HG02870 (cell line): ENCODE data around the gene LRSAM1.

Source experiments
- ATAC-seq: cut with Tn5 transposase; IDR thresholded peaks from one replicate; pipeline ENCODE4 v1.9.1; 2021; ENCODE audit warnings: mild to moderate bottlenecking, moderate library complexity; ENCODE audit not compliant: unreplicated experiment

Gene LRSAM1

DNA sequence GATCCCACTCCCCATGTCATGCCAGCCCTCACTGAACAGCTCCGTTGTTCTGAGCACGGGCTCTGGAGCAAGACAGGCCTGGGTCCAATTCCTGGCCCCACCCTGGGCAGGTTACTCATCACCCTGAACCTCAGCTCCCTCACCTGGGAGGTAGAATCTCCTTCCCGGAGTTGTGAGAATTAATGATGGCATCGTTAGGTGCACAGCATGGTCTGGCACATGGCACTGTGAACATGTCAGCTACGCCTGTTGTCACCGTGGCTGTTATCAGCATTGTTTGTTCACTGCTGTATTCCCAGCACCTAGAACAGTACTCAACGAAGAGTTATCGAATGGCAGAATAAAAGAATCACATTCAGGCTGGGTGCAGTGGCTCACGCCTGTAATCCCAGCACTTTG, 43.0 kb downstream of the LRSAM1 start:
- ATAC-seq, result no peak

DNA sequence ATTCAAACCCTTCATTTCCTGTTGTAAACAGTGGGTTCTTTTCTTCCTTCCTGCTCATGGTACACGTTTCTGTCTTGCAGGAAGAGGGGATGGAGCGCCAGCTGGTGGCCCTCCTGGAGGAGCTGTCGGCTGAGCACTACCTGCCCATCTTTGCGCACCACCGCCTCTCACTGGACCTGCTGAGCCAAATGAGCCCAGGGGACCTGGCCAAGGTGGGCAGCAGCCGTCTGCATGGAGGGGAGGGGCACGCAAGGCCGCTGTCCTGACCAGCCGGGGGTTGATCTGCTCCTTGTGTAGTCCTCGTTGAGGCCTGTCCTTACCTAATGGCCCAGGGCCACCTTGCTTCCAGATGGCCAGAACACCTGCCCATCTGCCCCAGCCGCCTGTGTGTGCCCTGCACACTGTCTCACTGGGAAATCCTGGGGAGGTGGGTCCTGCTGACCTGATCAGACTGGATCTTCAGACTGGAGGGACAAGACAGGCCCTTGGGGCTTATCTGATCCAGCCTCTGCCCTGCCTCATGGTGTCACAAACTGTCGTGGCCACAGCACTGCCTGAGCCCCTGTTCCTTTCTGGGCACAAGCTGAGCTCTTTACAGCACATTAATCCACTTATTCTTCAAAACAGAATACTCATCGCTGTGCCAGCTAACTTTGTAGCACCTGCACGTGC, 44.7 kb downstream of the LRSAM1 start:
- ATAC-seq, result no peak

DNA sequence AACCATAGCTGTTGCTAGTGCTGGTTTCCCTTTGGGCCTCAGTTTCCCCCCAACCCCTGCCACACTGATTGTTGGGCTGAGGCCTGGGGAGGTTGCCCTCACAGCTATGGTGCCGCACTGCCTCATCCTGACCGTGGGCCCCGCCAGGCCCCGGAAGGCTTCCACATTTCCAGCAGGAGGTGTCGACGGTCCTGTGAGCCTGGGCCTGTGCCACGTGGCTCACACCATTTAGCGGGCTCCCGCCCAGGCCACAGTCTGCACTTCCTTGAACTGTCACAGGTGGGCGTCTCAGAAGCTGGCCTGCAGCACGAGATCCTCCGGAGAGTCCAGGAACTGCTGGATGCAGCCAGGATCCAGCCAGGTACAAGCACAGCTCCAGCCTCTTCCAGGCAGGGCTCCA, 45.7 kb downstream of the LRSAM1 start:
- no peak for ATAC-seq

DNA sequence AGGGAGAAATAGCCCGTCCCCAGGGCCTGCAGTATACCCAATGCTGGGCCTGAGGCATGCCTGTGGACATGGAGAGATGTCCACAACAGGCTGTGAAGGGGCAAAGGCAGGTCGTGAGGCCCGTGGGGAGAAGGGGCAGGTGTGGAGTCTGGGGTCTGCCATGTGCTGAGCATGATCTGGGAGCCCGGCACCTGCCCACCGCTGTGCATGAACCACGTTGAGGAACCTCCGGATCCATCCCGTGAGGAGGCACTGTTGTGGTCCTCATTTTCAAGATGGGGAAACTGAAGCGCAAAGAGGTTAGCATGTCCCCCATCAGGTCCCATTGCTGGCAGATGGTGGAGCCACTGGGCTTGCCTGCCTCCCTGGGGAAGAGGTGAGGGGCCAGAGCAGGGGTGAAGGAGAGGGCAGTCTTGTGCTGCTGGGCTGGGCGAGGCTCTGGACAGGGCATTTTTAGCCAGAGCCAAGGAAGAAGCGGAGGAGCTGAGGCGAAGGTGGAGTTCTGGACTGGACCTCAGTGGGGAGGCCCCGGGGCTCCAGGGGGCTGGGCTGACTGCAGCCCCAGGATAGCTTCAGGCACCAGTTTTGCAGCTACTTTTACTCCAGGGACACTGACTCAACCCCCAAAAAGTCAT, 46.5 kb downstream of the LRSAM1 start:
- no peak for ATAC-seq

DNA sequence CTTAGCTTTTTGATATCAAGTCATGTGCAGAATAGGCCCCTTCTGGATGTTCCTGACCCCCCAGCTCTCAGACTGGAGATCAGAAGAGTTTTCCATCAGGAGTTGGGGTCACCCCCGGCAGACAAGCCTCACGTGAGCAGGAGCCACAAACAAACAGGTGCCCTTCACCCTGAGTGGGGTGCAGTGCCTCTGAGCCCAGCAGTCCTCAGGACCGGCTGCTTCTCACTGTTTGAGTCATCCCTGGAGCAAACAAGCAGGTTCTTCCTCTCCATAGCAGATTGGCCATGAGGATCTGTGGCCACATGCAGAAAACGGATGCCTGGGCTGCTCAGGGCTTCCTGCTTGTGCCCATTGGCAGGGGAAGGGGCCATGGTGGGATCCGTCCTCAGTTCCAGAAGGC, 47.0 kb downstream of the LRSAM1 start:
- no peak for ATAC-seq

DNA sequence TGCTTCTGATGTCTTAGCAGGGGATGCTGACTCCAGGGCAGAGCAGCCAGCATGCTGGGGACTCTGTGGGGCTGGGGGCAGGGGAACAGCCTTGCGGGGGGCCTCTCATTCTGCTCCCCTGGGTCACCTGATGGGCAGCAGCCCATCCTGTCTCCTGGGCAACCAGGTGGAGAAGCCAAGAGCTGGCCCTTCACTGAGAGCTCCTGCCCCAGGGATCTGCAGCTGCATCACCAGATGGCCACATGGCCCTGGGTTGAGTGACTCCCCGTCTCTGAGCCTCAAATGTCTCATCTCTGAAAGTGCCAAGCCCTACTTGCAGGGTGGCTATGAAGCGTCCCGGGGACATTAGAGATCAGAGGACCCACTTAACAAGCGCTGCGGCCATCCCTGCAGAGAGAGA, 49.1 kb downstream of the LRSAM1 start:
- ATAC-seq, result no peak

DNA sequence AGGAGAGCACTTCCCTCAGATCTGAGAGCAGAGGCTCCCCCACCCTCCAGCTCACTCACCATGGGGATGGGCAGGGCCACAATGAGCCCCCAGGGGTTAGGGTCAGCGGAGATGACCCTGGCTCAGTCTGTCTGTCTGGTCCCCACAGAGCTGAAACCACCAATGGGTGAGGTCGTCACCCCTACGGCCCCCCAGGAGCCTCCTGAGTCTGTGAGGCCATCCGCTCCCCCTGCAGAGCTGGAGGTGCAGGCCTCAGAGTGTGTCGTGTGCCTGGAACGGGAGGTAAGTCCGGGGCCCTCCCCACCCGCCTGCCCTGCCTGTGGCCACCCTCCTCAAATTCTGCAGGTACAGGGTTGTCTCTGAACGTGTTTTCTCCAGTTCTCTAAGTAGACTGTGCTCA, 49.6 kb downstream of the LRSAM1 start:
- no peak for ATAC-seq

DNA sequence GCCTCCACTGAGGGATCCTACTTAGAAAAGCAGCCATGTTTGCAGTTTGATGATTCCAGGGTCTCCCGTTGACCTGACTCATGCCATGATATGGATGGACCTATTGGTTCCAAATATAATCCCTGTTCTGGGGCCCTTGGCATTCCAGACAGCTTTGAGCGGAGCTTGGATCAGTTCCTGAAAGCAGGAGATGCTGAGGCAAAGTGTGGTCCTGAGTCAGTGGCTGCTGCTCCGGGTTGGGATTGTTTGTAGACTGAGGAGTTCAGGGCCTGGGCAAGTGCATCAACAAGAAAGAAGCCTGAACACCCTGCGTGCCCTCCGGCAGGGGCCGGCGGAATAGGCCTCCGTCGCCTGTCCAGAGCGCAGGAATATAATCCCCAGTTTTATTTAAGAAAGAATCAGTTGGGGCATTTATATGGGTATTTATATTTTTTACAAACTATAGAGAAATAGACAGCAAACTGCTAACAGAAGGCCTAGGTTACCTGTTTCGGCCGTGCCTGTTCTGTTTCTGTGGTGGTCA, 50.6 kb downstream of the LRSAM1 start:
- ATAC-seq, result no peak

DNA sequence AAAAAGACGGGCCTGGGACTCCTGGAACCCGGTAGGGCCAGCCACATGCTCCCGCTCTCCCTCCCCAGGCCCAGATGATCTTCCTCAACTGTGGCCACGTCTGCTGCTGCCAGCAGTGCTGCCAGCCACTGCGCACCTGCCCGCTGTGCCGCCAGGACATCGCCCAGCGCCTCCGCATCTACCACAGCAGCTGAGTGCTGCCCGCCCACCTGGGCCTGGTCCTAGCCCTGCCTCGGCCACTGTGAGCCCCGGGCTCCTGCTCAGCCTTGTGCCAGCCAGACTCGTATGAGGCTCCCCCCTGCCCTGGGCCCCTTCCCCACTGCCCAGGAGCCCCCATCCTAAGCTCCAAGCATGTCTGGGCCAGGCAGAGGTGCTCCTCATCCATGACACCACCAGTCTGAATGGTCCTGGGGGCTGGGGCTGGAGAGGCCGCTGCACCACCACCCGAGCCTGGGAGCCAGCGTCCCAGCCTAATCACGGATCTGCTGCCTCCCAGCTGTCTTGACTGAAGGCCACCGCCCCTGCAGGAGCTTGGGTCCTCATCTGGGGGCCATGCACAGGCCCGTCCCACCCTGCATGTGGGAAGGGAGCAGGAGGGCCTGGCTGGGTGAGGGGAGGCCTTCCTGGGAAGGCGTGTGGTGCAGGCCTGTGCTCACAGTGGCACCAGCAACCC, 51.5 kb downstream of the LRSAM1 start:
- ATAC-seq, result no peak

DNA sequence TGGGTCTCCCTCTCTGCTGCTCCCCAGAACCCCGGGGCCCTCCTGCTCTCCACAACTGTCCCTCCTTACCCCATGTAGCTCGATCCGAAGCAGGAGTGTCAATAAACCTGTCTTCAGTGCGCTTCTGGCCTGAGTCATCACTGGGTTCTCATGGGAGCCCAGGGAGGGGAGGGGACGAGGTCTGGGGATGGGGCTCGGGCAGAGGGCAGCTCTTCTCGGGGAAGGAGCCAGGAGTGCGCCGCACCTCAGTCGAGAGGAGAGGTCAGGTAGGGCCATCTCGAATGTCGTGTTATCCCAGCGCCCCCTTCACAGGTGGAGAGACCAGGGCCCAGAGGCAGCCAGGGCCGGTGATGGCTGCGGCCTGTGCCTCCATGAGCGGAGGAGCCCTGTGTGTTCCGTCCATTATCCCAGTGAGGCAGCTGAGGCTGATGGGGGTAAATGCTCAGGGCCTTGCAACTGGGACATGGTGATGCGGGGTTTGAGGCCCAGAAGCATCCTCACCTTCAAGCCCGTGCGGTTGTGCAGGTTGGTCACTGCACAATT, 52.1 kb downstream of the LRSAM1 start:
- no peak for ATAC-seq

DNA sequence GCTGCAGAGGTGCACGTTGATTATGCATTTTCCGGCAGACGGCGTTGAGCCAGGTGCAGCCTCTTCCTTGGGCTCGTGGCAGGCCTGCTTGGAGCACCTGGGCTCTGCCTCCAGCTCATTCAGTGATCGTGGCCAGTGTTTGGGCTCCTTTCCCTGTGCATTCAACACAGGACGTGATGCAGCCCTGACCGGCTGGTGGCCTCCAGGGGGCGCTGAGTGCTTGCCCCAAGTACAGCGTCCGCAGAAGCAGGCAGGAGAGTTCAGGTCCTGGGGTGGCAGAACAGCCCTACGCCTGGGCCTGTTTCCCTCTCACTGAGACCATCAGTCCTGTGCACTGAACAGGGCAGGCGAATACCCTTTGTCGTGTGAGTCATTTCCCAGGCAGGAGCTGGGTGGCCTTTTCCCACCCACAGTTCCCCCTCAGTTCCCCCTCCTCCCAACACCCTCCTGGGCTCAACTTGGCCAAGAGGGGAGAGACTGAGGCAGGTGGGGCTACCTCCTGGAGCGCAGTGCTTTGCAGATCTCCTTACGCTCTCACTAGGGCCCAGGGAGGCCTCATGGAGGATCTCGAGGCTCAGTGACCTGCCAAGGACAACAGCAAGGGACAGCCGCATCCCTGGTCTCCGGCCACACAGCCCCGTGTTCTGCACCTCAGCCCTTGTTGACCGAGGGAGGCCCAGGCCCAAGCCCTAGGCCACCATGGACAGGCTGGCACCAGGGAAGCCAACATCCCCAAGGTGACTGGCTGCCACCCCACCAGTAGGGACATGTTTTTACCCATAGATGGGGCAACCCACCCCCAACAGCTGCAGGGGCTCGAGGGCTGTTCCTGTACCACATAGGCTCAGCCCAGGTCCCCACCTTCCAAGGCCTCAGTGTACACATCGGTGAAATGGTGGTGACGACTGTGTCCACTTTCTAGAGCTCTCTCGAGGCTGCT, 52.9 kb downstream of the LRSAM1 start:
- no peak for ATAC-seq

DNA sequence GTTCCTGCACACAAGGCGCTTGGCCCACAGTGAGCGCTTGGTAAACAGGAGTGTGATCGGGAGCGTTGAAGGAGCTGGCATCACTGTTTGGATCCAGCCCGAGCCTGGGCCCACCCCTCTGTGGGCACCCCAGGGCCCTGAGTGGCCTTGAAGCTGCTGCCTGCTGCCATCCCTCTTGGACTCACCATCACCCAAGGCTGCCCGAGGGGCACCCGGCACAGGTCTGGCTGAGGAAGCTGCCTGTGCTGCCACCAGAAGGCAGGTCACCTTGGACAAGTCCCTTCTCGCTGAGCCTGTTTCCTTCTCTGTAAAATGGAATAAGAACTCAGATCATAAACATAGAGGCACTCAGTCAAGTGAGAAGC, 53.6 kb downstream of the LRSAM1 start:
- ATAC-seq, result no peak

DNA sequence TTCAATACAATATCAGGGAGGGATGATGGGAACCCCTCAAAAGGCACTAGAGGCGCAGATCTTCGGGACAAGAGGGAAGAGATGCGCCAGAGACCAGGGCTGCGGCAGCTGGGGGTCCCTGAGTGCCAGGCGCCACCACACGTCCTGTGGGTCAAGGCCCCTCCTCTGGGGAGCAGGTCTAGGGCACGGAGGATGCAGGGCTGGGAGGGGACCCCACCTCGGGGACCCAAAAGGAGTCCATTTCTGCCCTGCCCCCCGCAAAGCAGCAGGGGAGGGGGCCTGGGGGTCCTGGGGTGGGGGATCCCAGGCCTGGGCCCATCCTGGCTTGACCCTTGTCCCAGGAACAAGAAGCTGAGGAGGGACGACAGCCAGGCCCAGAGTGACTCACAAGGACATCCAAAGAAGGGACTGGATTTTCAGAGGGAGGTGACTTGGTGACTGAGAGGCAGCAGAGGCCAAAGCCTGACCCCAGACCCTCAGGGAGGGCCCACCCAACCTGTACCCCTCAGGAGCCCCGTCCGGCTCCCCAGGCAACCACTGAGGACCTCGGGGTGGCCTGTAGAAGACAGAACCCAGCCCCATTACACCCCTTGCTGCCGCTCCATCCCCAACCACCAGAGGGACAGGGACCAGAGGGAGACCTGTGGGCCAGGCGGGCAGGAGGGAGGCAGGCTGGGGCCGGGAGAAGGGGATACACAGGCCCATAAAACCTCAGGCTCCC, 54.2 kb downstream of the LRSAM1 start:
- no peak for ATAC-seq

DNA sequence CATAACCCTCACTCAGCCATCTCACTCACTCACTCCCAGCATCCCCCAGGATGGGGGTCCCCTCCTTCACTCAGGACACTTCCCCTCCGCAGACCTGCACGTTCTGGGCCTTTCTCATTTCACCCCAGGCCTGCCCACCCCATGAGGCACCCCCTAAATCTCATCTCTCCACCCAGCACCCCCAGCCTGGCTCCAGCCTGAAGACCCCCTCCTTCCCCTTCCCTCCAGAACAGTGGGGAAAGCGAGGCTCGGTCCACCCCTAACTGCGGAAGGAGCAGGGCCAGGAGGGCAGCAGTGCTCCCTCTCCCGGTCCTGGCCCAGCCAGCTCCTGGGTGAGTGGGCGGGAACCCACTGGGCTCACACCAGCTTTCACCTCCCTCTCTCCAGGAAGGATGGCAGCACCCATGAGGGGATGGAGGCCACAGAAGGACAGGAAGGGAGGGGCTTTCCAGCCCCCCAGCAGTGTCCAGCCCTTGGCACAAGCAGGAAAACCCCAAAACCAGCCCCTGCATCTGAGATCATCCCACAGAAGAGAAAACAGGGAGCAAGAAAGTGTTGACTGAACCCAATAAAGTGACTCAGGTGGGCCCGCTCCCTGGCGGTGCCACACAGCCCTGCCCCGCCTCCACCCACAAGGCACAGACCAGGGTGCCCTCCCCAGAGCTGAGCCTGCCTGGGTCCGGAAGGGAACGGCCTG, 55.0 kb downstream of the LRSAM1 start:
- ATAC-seq, result no peak

DNA sequence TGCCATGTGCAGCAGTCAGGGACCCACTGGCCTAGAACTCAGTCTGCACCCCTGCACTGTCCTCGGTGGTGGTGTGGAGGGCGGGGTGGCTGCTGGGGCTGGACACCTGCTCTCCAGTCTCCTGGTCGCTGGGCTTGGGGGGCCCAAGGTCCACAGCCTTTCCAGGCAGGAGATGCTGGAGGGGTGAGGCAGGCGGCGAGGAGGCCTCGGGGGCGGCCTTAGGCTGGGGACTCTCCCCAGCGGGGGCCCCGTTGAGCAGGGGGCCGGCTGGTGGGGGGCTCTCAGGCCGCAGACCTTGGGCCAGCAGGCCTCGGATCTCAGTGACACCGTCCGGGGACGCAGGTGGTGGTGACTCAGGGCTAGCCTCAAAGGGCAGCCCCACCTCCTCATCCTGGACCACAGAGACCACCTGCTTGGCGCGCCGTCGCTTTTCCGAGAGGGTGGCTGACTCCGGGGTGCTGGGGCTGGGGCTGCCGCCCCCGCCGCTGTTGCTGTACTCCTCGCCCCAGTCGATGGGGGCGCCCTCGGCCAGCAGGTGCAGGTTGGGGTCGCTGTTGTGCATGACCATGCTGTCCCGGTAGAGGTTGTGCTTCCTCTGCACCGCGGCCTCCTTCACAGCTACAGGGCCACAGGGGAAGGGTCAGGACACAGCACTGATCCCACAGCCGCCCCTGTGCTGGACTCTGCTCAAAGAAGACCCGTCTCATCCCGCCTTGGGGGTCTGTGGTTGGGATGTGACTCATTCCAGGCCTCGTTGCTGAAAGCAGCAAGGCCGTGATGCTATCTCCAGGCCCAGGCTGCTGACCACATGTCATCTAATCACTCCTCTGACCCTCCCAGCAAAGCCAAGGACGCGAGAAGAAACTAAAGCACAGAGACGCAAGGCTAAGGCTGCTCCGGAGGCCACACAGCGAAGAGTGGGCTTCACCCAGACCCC, 55.8 kb downstream of the LRSAM1 start:
- ATAC-seq, result no peak

DNA sequence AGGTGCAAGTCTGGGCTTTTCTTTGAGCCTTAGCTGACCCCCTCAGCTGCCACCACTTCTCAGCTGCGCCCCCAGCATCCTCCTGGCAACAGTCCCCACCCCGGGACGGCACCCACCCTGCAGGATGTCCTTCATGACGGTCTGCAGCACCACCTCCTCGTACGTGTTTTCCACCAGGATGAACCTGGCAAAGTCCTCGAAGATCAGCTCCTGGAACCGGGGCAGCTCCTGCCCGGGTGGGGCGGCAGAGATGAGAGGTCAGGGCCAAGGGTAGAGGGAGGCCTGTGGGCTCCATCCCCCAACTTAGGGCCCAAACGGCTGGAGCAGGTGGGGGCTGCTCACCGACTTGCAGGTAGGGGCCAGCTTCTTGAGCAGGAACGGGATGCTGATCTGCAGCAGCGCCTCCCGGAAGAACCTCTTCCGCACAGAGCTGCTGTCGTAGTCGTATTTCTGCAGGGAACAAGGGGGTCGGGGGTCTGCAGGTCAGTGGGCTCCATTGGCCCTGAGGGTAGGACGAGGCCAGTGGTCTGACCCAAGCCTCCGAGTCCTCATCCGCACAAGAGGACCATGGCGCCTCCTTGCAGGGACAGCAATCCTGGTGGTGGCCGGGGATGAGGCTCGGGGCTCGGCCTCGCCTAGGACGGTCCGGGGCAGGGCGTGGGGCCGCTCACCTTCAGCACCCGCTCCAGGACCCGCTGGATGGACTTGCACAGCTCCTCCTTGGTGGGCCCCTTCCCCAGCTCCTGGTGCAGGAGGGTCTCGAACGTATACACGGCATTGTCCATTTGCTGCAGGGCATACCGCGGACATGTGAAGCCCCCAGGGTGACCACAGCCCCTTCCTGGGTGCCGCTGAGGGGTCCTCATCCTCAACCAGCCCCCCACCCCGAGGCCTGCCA, 56.7 kb downstream of the LRSAM1 start:
- no peak for ATAC-seq

DNA sequence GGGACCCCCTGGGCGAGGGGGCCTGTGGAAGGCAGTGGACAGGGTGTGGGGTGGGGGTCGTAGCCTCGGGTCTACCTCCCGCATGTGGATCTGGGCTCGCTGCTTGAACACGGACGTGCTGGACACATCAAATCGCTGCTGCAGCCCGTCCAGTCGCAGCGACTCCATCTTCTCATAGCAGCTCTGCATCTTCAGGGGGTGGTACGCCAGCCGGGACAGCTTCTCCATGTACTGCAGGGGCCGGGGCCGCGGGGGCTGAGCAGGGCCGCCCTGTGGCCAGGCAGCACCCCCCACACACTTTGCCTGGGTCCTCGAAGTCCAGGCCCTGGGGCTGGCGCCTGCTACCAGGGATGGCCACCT, 57.6 kb downstream of the LRSAM1 start:
- no peak for ATAC-seq
